Neural progenitor cell (in vitro differentiated cells): ENCODE results near the gene AQP4. TPM values are rescaled to one million over a fixed set of nuclear protein-coding genes. Genes with fewer than 3 reads are reported as not detected.

ENCODE experiments used
- DNase-seq: peaks from one replicate; pipeline ENCODE4 v3.0.0-alpha.2; 2016; ENCODE audit warnings: low spot score
- H2AFZ ChIP-seq: fragments of 200-600 bp; sonication (generic); replicated peaks from 2 replicates; pipeline ENCODE4 v1.6.1; 2016; ENCODE audit warnings: antibody characterized with exemption
- H3F3A ChIP-seq: fragments of 200-600 bp; sonication (generic); 2 replicates; pipeline ENCODE4 v1.6.1; 2016; ENCODE audit warnings: antibody characterized with exemption, low read depth
- H3K27ac ChIP-seq: fragments of 200-600 bp; sonication (generic); 2 replicates; pipeline ENCODE4 v1.5.1; 2016; ENCODE audit warnings: mild to moderate bottlenecking
- H3K27me3 ChIP-seq: fragments of 200-600 bp; sonication (generic); 2 replicates; pipeline ENCODE4 v1.6.1; 2016; ENCODE audit warnings: mild to moderate bottlenecking, moderate library complexity
- H3K36me3 ChIP-seq: fragments of 200-600 bp; sonication (generic); 2 replicates; pipeline ENCODE4 v1.5.1; 2016
- H3K4me1 ChIP-seq: fragments of 200-600 bp; sonication (generic); 2 replicates; pipeline ENCODE4 v1.6.1; 2016; ENCODE audit warnings: mixed run types
- H3K4me2 ChIP-seq: fragments of 200-600 bp; sonication (generic); 2 replicates; pipeline ENCODE4 v1.6.1; 2016
- H3K4me3 ChIP-seq: fragments of 200-600 bp; sonication (generic); 2 replicates; pipeline ENCODE4 v1.5.1; 2016
- H3K79me2 ChIP-seq: fragments of 200-600 bp; sonication (generic); 2 replicates; pipeline ENCODE4 v1.6.1; 2016; ENCODE audit warnings: low read depth
- H3K9ac ChIP-seq: fragments of 200-600 bp; sonication (generic); 2 replicates; pipeline ENCODE4 v1.6.1; 2016
- H3K9me3 ChIP-seq: fragments of 200-600 bp; sonication (generic); 2 replicates; pipeline ENCODE4 v1.5.1; 2016; ENCODE audit warnings: low read depth
- H4K20me1 ChIP-seq: fragments of 200-600 bp; sonication (generic); 2 replicates; pipeline ENCODE4 v1.6.1; 2016; ENCODE audit warnings: low read depth
- H3K27ac Mint-ChIP-seq: 3 replicates; pipeline ENCODE4 v1.8.0; 2021; ENCODE audit warnings: mixed read lengths
- H3K27me3 Mint-ChIP-seq: 2 replicates; pipeline ENCODE4 v1.8.0; 2022; ENCODE audit warnings: low read depth, mild to moderate bottlenecking, inconsistent platforms, moderate library complexity, mixed read lengths; ENCODE audit not compliant: insufficient read depth
- H3K36me3 Mint-ChIP-seq: 3 replicates; pipeline ENCODE4 v1.8.0; 2021; ENCODE audit warnings: mixed read lengths
- H3K4me1 Mint-ChIP-seq: 3 replicates; pipeline ENCODE4 v1.8.0; 2021; ENCODE audit warnings: mixed read lengths
- H3K4me3 Mint-ChIP-seq: 3 replicates; pipeline ENCODE4 v1.8.0; 2021; ENCODE audit warnings: mild to moderate bottlenecking, moderate library complexity, mixed read lengths
- H3K9me3 Mint-ChIP-seq: 3 replicates; pipeline ENCODE4 v1.8.0; 2020; ENCODE audit warnings: mixed read lengths
- EZH2 ChIP-seq: fragments of 200-600 bp; sonication (generic); IDR thresholded peaks from 2 replicates; pipeline ENCODE4 v1.6.1; 2017; ENCODE audit warnings: antibody characterized with exemption, mild to moderate bottlenecking, moderate library complexity
- EZH2phosphoT487 ChIP-seq: fragments of 200-600 bp; sonication (generic); IDR thresholded peaks from 2 replicates; pipeline ENCODE4 v1.6.1; 2017; ENCODE audit warnings: antibody characterized with exemption
- total RNA-seq: library from RNA; depleted of rRNA; stranded (reverse); fragments of >200 nt; gene quantifications from 2 replicates; pipeline ENCODE4 v1.2.3, GENCODE V29; 2015; ENCODE audit warnings: low replicate concordance
- TF ChIP-seq, protein P1 (sequence below): fragments of 200-600 bp; sonication (generic); IDR thresholded peaks from 2 replicates; pipeline ENCODE4 v1.5.1; 2017; ENCODE audit warnings: antibody characterized with exemption, mild to moderate bottlenecking

Gene AQP4
- total RNA-seq, 1 donor from 2014 or later, result 0.09 TPM

DNA sequence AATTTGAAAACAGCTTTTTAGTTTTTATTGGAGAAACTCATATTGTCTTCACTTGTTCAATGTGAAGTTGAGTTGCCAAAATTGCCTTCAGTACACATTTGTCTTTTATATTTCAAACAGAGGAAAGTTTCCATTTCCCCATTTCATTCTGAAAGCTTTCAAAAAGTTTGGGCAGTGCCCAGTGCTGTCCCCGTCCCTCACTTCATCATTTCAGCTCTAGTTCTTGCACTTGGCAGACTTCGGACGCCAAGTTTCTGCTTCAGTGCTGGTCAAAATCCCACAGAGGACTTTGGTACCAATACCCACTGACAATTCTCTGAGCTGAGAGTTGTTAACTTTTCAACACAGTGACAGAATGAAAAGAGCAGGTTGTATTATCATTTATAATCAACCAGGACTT lies 43.4 kb upstream of the AQP4 start:
- no peak overlapping the region for H3K27ac Mint-ChIP-seq
- H3K4me1 ChIP-seq, result no peaks in the 10 kb centered on the region
- H3K9ac ChIP-seq, result no peak overlapping the region
- H3K27me3 Mint-ChIP-seq, result peaks cover 7% of the 10 kb centered on the region
- H3K36me3 ChIP-seq, result no peaks in the 10 kb centered on the region
- no peak overlapping the region for H3K27ac ChIP-seq
- H4K20me1 ChIP-seq, result no peaks in the 10 kb centered on the region
- H3K27me3 ChIP-seq, result no peaks in the 10 kb centered on the region
- H3K4me1 Mint-ChIP-seq, result peaks cover 38% of the 10 kb centered on the region
- no peak for DNase-seq
- no peak overlapping the region for H3K4me3 Mint-ChIP-seq
- no peaks in the 10 kb centered on the region for H3F3A ChIP-seq
- no peaks in the 10 kb centered on the region for H3K9me3 ChIP-seq
- H2AFZ ChIP-seq, result no peak overlapping the region
- H3K79me2 ChIP-seq, result no peaks in the 10 kb centered on the region
- no peak for TF ChIP-seq EZH2phosphoT487
- TF ChIP-seq, protein P1, sequence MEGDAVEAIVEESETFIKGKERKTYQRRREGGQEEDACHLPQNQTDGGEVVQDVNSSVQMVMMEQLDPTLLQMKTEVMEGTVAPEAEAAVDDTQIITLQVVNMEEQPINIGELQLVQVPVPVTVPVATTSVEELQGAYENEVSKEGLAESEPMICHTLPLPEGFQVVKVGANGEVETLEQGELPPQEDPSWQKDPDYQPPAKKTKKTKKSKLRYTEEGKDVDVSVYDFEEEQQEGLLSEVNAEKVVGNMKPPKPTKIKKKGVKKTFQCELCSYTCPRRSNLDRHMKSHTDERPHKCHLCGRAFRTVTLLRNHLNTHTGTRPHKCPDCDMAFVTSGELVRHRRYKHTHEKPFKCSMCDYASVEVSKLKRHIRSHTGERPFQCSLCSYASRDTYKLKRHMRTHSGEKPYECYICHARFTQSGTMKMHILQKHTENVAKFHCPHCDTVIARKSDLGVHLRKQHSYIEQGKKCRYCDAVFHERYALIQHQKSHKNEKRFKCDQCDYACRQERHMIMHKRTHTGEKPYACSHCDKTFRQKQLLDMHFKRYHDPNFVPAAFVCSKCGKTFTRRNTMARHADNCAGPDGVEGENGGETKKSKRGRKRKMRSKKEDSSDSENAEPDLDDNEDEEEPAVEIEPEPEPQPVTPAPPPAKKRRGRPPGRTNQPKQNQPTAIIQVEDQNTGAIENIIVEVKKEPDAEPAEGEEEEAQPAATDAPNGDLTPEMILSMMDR, result no peak
- no peak for TF ChIP-seq EZH2
- H3K4me3 ChIP-seq, result no peak overlapping the region
- H3K36me3 Mint-ChIP-seq, result peaks cover 4% of the 10 kb centered on the region
- H3K9me3 Mint-ChIP-seq, result peaks cover 8% of the 10 kb centered on the region
- H3K4me2 ChIP-seq, result no peak overlapping the region

DNA sequence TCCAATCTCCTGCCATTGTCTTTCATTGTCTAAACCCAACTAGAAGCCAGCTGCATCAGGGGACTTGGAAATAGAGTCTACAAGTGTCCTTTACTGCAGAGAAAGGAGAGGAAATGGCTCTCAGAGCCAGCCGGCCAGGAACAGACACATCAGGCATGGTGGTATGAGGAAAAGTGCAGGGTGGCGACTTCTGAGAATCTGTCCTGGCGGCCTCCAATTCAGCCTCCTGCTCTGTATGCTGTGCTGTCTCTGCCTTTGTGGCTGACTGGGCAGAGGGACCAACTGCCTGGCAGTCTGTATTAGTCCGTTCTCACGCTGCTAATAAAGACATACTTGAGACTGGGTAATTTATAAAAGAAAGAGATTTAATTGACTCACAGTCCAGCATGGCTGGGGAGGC lies 36.8 kb upstream of the AQP4 start:
- no peaks in the 10 kb centered on the region for H3K4me1 Mint-ChIP-seq
- Histone ChIP-seq H3K27me3 (no peaks in the 10 kb centered on the region), H3K4me1 (no peaks in the 10 kb centered on the region), H3K4me2 (no peak overlapping the region), H3K36me3 (no peaks in the 10 kb centered on the region), H3K9me3 (no peaks in the 10 kb centered on the region), H3K4me3 (no peak overlapping the region), H3F3A (no peaks in the 10 kb centered on the region), H3K27ac (no peak overlapping the region), H3K79me2 (no peaks in the 10 kb centered on the region), H3K9ac (no peak overlapping the region), H4K20me1 (no peaks in the 10 kb centered on the region), H2AFZ (no peak overlapping the region)
- TF ChIP-seq, protein P1, result no peak
- no peak for TF ChIP-seq EZH2phosphoT487
- H3K27ac Mint-ChIP-seq, result no peak overlapping the region
- H3K27me3 Mint-ChIP-seq, result peaks cover 6% of the 10 kb centered on the region
- H3K36me3 Mint-ChIP-seq, result peaks cover 4% of the 10 kb centered on the region
- H3K9me3 Mint-ChIP-seq, result peaks cover 26% of the 10 kb centered on the region
- DNase-seq, result no peak
- H3K4me3 Mint-ChIP-seq, result no peak overlapping the region

DNA sequence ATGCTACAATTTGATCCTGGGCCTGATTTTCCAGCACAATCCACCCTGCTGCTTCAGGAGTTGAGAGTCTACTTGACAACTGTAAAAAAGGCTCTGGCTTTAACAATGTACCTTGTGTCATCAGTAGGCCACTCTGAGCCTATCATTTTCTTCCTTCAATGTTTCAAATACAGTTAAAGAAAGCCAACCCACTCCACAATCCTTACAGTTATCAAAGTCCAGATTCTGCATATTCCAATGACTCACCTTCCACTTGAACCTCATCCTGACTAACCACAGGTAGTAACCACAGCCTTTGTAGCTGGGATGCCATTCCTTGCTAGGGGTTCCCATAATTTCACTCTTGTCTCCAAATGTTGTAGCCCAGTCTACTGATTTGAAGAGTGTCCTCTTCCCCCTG lies 35.5 kb upstream of the AQP4 start:
- H2AFZ ChIP-seq, result no peak overlapping the region
- H3K27ac Mint-ChIP-seq, result peak overlapping the region; percentile 16
- peaks cover 26% of the 10 kb centered on the region for H3K9me3 Mint-ChIP-seq
- peaks cover 4% of the 10 kb centered on the region for H3K27me3 Mint-ChIP-seq
- H3K27me3 ChIP-seq, result no peaks in the 10 kb centered on the region
- H3K27ac ChIP-seq, result no peak overlapping the region
- no peak overlapping the region for H3K9ac ChIP-seq
- no peak overlapping the region for H3K4me3 Mint-ChIP-seq
- H4K20me1 ChIP-seq, result no peaks in the 10 kb centered on the region
- no peaks in the 10 kb centered on the region for H3K4me1 ChIP-seq
- H3K4me1 Mint-ChIP-seq, result no peaks in the 10 kb centered on the region
- H3K9me3 ChIP-seq, result no peaks in the 10 kb centered on the region
- TF ChIP-seq EZH2phosphoT487 (no peak), EZH2 (no peak)
- TF ChIP-seq, protein P1, result no peak
- no peaks in the 10 kb centered on the region for H3K36me3 ChIP-seq
- H3K79me2 ChIP-seq, result no peaks in the 10 kb centered on the region
- no peak for DNase-seq
- H3K36me3 Mint-ChIP-seq, result peaks cover 4% of the 10 kb centered on the region
- no peak overlapping the region for H3K4me2 ChIP-seq
- no peaks in the 10 kb centered on the region for H3F3A ChIP-seq
- H3K4me3 ChIP-seq, result no peak overlapping the region

DNA sequence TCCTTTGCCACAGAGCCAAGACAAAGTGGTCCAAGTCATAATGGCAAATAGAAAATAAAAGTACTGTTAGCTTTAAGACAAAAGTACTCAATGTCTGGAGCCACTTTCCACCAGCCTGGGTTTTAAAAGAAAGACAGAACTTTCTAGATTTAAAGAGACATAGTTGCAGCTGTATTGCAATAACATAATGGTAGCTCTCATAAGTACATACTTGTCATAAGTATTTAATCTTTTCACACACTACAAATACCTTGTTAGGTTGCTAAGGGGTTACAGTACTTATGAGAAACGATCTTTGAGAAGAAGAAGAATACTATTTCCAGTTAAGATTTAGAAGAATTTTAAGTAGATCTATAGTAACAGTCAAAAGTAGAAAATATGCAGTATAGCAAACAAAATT lies 28.9 kb upstream of the AQP4 start:
- no peak overlapping the region for H3K4me3 Mint-ChIP-seq
- no peak overlapping the region for H3K27ac Mint-ChIP-seq
- Histone ChIP-seq H3K27ac (no peak overlapping the region), H3K36me3 (no peaks in the 10 kb centered on the region), H3K27me3 (no peaks in the 10 kb centered on the region), H3K4me3 (no peak overlapping the region), H3K4me2 (no peak overlapping the region), H3K9me3 (no peaks in the 10 kb centered on the region), H3F3A (no peaks in the 10 kb centered on the region), H3K4me1 (no peaks in the 10 kb centered on the region), H4K20me1 (no peaks in the 10 kb centered on the region), H3K9ac (no peak overlapping the region), H3K79me2 (no peaks in the 10 kb centered on the region), H2AFZ (peak overlapping the region; percentile 68)
- TF ChIP-seq, protein P1, result no peak
- no peak for TF ChIP-seq EZH2
- no peak for TF ChIP-seq EZH2phosphoT487
- H3K4me1 Mint-ChIP-seq, result no peaks in the 10 kb centered on the region
- no peaks in the 10 kb centered on the region for H3K36me3 Mint-ChIP-seq
- H3K9me3 Mint-ChIP-seq, result peaks cover 4% of the 10 kb centered on the region
- DNase-seq, result no peak
- H3K27me3 Mint-ChIP-seq, result peaks cover 2% of the 10 kb centered on the region
